HepG2 (cell line): ENCODE measurements around the gene NOP9. TPM values are rescaled to one million over a fixed set of nuclear protein-coding genes. Genes with fewer than 3 reads are reported as not detected.

ENCODE experiments used
- ARHGAP35 ChIP-seq: sonication (generic); formaldehyde crosslinking; IDR thresholded peaks from 2 replicates; pipeline ENCODE4 v1.9.0; 2022; ENCODE audit warnings: mild to moderate bottlenecking, inconsistent platforms, moderate library complexity, missing genetic modification reagents, borderline replicate concordance
- HDAC2 ChIP-seq: sonication (generic); formaldehyde crosslinking; IDR thresholded peaks from 2 replicates; pipeline ENCODE4 v1.4.0; 2020; ENCODE audit warnings: missing genetic modification reagents
- HOXA3 ChIP-seq: sonication (generic); formaldehyde crosslinking; IDR thresholded peaks from 2 replicates; pipeline ENCODE4 v1.5.0; 2020; ENCODE audit warnings: missing genetic modification reagents
- JUN ChIP-seq: sonication (generic); formaldehyde crosslinking; IDR thresholded peaks from 2 replicates; pipeline ENCODE4 v1.4.0; 2020; ENCODE audit warnings: mild to moderate bottlenecking, missing genetic modification reagents
- POLR2A ChIP-seq, 2 experiments: IDR thresholded peaks; 2 replicates each; pipeline ENCODE4 v1.6.1; 2011; ENCODE audit warnings: low read depth in 2 of 2, low read length in 2 of 2, mild to moderate bottlenecking in 1 of 2, moderate library complexity in 1 of 2; ENCODE audit not compliant: insufficient read depth in 1 of 2
- RBAK ChIP-seq: sonication (generic); formaldehyde crosslinking; IDR thresholded peaks from 2 replicates; pipeline ENCODE4 v1.5.1; 2020; ENCODE audit warnings: mild to moderate bottlenecking, missing genetic modification reagents
- RBM22 ChIP-seq: fragments of 200-400 bp; formaldehyde crosslinking; optimal IDR thresholded peaks from 2 replicates; pipeline ENCODE3; 2017; ENCODE audit warnings: mild to moderate bottlenecking, low read length, moderate library complexity
- STAT5B ChIP-seq: sonication (generic); formaldehyde crosslinking; IDR thresholded peaks from 2 replicates; pipeline ENCODE4 v1.4.0; 2020; ENCODE audit warnings: missing genetic modification reagents
- ZFAT ChIP-seq: sonication (generic); formaldehyde crosslinking; conservative IDR thresholded peaks from 2 replicates; pipeline ENCODE4 v1.8.1; 2023; ENCODE audit warnings: missing genetic modification reagents, inconsistent platforms
- ZNF160 ChIP-seq: sonication (generic); formaldehyde crosslinking; IDR thresholded peaks from 2 replicates; pipeline ENCODE4 v1.8.0; 2022; ENCODE audit warnings: mild to moderate bottlenecking, inconsistent platforms, missing genetic modification reagents
- ZNF335 ChIP-seq: sonication (generic); formaldehyde crosslinking; IDR thresholded peaks from 2 replicates; pipeline ENCODE4 v1.4.0; 2020; ENCODE audit warnings: missing genetic modification reagents
- ZNF549 ChIP-seq: sonication (generic); formaldehyde crosslinking; IDR thresholded peaks from 2 replicates; pipeline ENCODE4 v1.5.0; 2020; ENCODE audit warnings: missing genetic modification reagents
- ZNF746 ChIP-seq: sonication (generic); formaldehyde crosslinking; IDR thresholded peaks from 2 replicates; pipeline ENCODE4 v1.8.0; 2022; ENCODE audit warnings: mild to moderate bottlenecking, missing genetic modification reagents
- ZNF773 ChIP-seq: sonication (generic); formaldehyde crosslinking; IDR thresholded peaks from 2 replicates; pipeline ENCODE4 v1.4.0; 2020; ENCODE audit warnings: missing genetic modification reagents, borderline replicate concordance
- polyA plus RNA-seq, 8 experiments: library from polyadenylated mRNA; depleted of rRNA in 3 of 8; stranded (reverse) in 7 of 8; unstranded in 1 of 8; fragments of >200 nt; fragmentation: Illumina TruSeq in 4 of 8; extraction: Trizol in 4 of 8; gene quantifications; 2 replicates each; pipeline versions ENCODE4 v1.2.1 to v1.2.3, GENCODE V29; 2011 to 2016; ENCODE audit warnings: low read depth in 4 of 8, missing spikeins in 1 of 8, mixed read lengths in 1 of 8; ENCODE audit not compliant: insufficient read depth in 1 of 8
- total RNA-seq, 5 experiments: library from RNA; depleted of rRNA; stranded (reverse); fragments of >200 nt; fragmentation: Illumina TruSeq; extraction: Trizol; gene quantifications; 2 replicates each; pipeline ENCODE4 v1.2.3, GENCODE V29; 2016; ENCODE audit warnings: low read depth in 1 of 5
- TF ChIP-seq, protein P1 (sequence below): fragments of 450-650 bp; IDR thresholded peaks from 2 replicates; pipeline ENCODE4 v1.6.1; 2017; ENCODE audit warnings: mild to moderate bottlenecking
- TF ChIP-seq, protein P2 (sequence below): sonication (generic); formaldehyde crosslinking; IDR thresholded peaks from 2 replicates; pipeline ENCODE4 v1.4.0; 2020; ENCODE audit warnings: missing genetic modification reagents, borderline replicate concordance
- TF ChIP-seq, protein P3 (sequence below): sonication (generic); formaldehyde crosslinking; IDR thresholded peaks from 2 replicates; pipeline ENCODE4 v1.4.0; 2020; ENCODE audit warnings: missing genetic modification reagents, low read depth, mild to moderate bottlenecking, borderline replicate concordance
- TF ChIP-seq, protein P4 (sequence below): sonication (generic); formaldehyde crosslinking; conservative IDR thresholded peaks from 2 replicates; pipeline ENCODE4 v1.8.0; 2022; ENCODE audit warnings: missing genetic modification reagents
- TF ChIP-seq, protein P5 (sequence below): sonication (generic); formaldehyde crosslinking; IDR thresholded peaks from 2 replicates; pipeline ENCODE4 v1.8.0; 2022; ENCODE audit warnings: missing genetic modification reagents, mild to moderate bottlenecking, inconsistent platforms, borderline replicate concordance

NOP9 gene
- total and polyA plus RNA-seq, 2 of the 13 experiments (the other 11 are each of a cell fraction or from before 2014, with no cell fraction given) = 24.5 to 61.6 TPM

DNA sequence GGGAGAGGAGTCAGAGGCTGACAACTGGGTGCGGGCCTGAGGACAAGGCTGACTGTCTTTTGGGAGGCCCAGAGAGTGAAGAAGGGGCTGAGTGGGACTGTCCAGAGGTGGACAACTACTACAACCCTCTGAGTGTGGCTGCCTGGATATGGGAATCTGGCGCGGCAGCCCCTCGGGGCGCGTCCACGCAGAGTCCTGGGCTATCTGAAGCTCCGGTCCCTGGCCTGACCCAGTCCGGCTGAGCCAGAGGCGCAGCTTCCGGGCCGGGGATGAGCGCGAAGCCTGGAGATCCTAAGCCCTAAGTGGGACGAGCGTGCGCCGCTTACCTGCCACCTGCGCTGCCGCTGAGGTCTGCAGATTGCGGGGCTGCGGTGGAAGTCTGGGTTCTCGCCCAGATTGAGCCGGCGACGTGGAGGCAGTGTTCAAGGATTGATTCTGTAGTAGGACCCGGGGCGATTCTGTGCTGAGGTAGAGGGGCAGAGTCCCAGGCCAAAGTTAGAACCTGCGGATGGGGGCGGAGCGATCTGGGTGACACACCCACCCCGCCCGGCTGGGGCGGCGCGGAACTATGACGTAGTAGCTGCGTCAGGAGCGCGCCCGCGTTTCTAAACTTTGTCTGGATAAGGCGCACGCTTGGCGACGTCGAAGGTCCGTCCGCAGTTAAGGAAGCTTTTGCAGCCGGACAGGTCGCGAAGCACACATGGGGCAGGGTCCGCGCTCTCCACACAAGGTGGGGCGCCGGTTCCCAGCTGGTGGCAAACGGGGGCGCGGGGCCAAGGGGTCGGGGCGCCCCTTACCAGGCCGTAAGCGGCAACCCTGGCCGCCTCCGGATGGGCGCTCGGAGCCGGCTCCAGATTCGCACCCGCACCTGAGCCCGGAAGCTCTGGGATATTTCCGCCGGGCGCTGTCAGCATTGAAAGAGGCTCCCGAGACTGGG, at the start of gene NOP9, which contains the start of gene DHRS1 (continued):
- TF ChIP-seq, protein P1, sequence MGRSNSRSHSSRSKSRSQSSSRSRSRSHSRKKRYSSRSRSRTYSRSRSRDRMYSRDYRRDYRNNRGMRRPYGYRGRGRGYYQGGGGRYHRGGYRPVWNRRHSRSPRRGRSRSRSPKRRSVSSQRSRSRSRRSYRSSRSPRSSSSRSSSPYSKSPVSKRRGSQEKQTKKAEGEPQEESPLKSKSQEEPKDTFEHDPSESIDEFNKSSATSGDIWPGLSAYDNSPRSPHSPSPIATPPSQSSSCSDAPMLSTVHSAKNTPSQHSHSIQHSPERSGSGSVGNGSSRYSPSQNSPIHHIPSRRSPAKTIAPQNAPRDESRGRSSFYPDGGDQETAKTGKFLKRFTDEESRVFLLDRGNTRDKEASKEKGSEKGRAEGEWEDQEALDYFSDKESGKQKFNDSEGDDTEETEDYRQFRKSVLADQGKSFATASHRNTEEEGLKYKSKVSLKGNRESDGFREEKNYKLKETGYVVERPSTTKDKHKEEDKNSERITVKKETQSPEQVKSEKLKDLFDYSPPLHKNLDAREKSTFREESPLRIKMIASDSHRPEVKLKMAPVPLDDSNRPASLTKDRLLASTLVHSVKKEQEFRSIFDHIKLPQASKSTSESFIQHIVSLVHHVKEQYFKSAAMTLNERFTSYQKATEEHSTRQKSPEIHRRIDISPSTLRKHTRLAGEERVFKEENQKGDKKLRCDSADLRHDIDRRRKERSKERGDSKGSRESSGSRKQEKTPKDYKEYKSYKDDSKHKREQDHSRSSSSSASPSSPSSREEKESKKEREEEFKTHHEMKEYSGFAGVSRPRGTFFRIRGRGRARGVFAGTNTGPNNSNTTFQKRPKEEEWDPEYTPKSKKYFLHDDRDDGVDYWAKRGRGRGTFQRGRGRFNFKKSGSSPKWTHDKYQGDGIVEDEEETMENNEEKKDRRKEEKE = no peak
- TF ChIP-seq ZNF746 (CRISPR knock-in tag) (no peak), ARHGAP35 (CRISPR knock-in tag) (peak; percentile 99), HOXA3 (CRISPR knock-in tag) (peak; percentile 99), STAT5B (CRISPR knock-in tag) (0 out of 2 replicates have a peak, but pooled peaks have one; percentile 20), HDAC2 (peak; percentile 92), JUN (CRISPR knock-in tag) (no peak; the same call in none of the 2 replicates), ZNF549 (CRISPR knock-in tag) (peak; percentile 90), POLR2A (IDR thresholded peaks at IDR 0.05; ENCODE audit: insufficient read depth in 1 of 2, low read depth in 2 of 2, low read length in 2 of 2) (peak in 1 of 2 experiments; percentile 88; a peak in 2 of 4 replicates), RBAK (CRISPR knock-in tag) (peak; percentile 84), RBM22 (peak; percentile 12), ZFAT (no peak; the same call in 1 of the 2 replicates), ZNF773 (CRISPR knock-in tag) (0 out of 2 replicates have a peak, but pooled peaks have one; percentile 24), ZNF160 (CRISPR knock-in tag) (peak; percentile 95), ZNF335 (CRISPR knock-in tag) (peak; percentile 93)
- TF ChIP-seq, protein P2, sequence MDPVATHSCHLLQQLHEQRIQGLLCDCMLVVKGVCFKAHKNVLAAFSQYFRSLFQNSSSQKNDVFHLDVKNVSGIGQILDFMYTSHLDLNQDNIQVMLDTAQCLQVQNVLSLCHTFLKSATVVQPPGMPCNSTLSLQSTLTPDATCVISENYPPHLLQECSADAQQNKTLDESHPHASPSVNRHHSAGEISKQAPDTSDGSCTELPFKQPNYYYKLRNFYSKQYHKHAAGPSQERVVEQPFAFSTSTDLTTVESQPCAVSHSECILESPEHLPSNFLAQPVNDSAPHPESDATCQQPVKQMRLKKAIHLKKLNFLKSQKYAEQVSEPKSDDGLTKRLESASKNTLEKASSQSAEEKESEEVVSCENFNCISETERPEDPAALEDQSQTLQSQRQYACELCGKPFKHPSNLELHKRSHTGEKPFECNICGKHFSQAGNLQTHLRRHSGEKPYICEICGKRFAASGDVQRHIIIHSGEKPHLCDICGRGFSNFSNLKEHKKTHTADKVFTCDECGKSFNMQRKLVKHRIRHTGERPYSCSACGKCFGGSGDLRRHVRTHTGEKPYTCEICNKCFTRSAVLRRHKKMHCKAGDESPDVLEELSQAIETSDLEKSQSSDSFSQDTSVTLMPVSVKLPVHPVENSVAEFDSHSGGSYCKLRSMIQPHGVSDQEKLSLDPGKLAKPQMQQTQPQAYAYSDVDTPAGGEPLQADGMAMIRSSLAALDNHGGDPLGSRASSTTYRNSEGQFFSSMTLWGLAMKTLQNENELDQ (CRISPR knock-in tag) = peak; percentile 24; the same call in 1 of the 2 replicates
- TF ChIP-seq, protein P3, sequence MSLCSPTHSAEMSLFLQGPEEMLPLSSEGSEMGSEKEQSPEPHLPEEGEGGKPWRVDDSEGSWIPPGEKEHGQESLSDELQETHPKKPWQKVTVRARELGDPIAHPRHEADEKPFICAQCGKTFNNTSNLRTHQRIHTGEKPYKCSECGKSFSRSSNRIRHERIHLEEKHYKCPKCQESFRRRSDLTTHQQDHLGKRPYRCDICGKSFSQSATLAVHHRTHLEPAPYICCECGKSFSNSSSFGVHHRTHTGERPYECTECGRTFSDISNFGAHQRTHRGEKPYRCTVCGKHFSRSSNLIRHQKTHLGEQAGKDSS = peak; percentile 96; the same call in 1 of the 2 replicates
- TF ChIP-seq, protein P4, sequence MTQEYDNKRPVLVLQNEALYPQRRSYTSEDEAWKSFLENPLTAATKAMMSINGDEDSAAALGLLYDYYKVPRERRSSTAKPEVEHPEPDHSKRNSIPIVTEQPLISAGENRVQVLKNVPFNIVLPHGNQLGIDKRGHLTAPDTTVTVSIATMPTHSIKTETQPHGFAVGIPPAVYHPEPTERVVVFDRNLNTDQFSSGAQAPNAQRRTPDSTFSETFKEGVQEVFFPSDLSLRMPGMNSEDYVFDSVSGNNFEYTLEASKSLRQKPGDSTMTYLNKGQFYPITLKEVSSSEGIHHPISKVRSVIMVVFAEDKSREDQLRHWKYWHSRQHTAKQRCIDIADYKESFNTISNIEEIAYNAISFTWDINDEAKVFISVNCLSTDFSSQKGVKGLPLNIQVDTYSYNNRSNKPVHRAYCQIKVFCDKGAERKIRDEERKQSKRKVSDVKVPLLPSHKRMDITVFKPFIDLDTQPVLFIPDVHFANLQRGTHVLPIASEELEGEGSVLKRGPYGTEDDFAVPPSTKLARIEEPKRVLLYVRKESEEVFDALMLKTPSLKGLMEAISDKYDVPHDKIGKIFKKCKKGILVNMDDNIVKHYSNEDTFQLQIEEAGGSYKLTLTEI = no peak
- TF ChIP-seq, protein P5, sequence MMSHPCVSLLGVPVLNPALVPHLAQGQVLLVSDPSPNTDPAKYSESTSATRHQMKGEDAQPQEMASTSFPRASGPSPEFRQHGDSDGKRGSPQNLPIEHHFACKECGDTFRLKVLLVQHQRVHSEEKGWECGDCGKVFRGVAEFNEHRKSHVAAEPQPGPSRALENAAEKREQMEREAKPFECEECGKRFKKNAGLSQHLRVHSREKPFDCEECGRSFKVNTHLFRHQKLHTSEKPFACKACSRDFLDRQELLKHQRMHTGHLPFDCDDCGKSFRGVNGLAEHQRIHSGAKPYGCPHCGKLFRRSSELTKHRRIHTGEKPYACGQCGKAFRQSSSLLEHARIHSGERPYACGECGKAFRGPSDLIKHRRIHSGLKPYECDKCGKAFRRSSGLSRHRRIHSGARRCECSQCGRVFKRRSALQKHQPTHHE (CRISPR knock-in tag) = peak; percentile 99
